Measurements from ENCODE around the gene AOAH. TPM values are rescaled to one million over a fixed set of nuclear protein-coding genes. Genes with fewer than 3 reads are reported as not detected.
A peak's percentile ranks its signal among the peaks of the same experiment; 100 is the strongest.

The AOAH gene
- total RNA-seq, 2 donors from 2014 or later = 0.70 to 1.6 TPM

GRCh38 chr7:36659638-36660341 lies 64.5 kb downstream of the AOAH start:
- H3K9me3 ChIP-seq (ENCODE audit: control insufficient read depth, low read length) = no peaks in the 10 kb centered on the region
- H3K4me1 ChIP-seq (ENCODE audit: control insufficient read depth, insufficient read depth, low read length) = peaks cover 25% of the 10 kb centered on the region
- H3K36me3 ChIP-seq (ENCODE audit: control insufficient read depth, insufficient read depth, low read length) = no peaks in the 10 kb centered on the region
- no peak overlapping the region for H3K4me3 ChIP-seq (ENCODE audit: low read length)
- no peak overlapping the region for H3K9ac ChIP-seq (ENCODE audit: extremely low read depth, low read length, poor library complexity, severe bottlenecking)
- H3K27ac ChIP-seq (ENCODE audit: low read depth, low read length) = peak overlapping the region; percentile 67
- 85 to 87% methylated on average over 12 to 13 of the region's 13 CpGs for whole genome bisulfite sequencing, 2 experiments (ENCODE audit: insufficient coverage in 1 of 2, insufficient read length in 1 of 2)
- Mint-ChIP-seq H3K9me3 (no peaks in the 10 kb centered on the region), H3K4me3 (peak overlapping the region; percentile 17), H3K27ac (peak overlapping the region; percentile 86), H3K27me3 (ENCODE audit: insufficient read depth) (no peaks in the 10 kb centered on the region), H3K36me3 (ENCODE audit: low read depth) (no peaks in the 10 kb centered on the region), H3K4me1 (peaks cover 58% of the 10 kb centered on the region)
- no peaks in the 10 kb centered on the region for H3K27me3 ChIP-seq (ENCODE audit: control insufficient read depth, insufficient read depth, low read length, poor library complexity, severe bottlenecking)
- DNase-seq = no peak
- no peak for TF ChIP-seq CTCF (conservative IDR thresholded peaks at IDR 0.05)

GRCh38 chr7:36659172-36659516 lies 65.2 kb downstream of the AOAH start:
- DNase-seq = peak; percentile 75
- H3K27ac ChIP-seq (ENCODE audit: low read depth, low read length) = peak overlapping the region; percentile 67
- H3K9me3 ChIP-seq (ENCODE audit: control insufficient read depth, low read length) = no peaks in the 10 kb centered on the region
- no peaks in the 10 kb centered on the region for H3K36me3 Mint-ChIP-seq (ENCODE audit: low read depth)
- WGBS, 2 experiments (ENCODE audit: insufficient coverage in 1 of 2, insufficient read length in 1 of 2) = 0 to 18% methylated on average over 1 to 4 of the region's 4 CpGs
- H3K27me3 ChIP-seq (ENCODE audit: control insufficient read depth, insufficient read depth, low read length, poor library complexity, severe bottlenecking) = no peaks in the 10 kb centered on the region
- H3K9ac ChIP-seq (ENCODE audit: extremely low read depth, low read length, poor library complexity, severe bottlenecking) = peak overlapping the region; percentile 23
- no peak for TF ChIP-seq CTCF (conservative IDR thresholded peaks at IDR 0.05)
- no peaks in the 10 kb centered on the region for H3K9me3 Mint-ChIP-seq
- no peaks in the 10 kb centered on the region for H3K27me3 Mint-ChIP-seq (ENCODE audit: insufficient read depth)
- H3K36me3 ChIP-seq (ENCODE audit: control insufficient read depth, insufficient read depth, low read length) = no peaks in the 10 kb centered on the region
- H3K4me1 Mint-ChIP-seq = peaks cover 62% of the 10 kb centered on the region
- no peak overlapping the region for H3K4me3 ChIP-seq (ENCODE audit: low read length)
- peak overlapping the region; percentile 17 for H3K4me3 Mint-ChIP-seq
- H3K27ac Mint-ChIP-seq = peak overlapping the region; percentile 86
- peaks cover 25% of the 10 kb centered on the region for H3K4me1 ChIP-seq (ENCODE audit: control insufficient read depth, insufficient read depth, low read length)

GRCh38 chr7:36658335-36659171 lies 65.7 kb downstream of the AOAH start:
- Histone ChIP-seq H3K4me1 (ENCODE audit: control insufficient read depth, insufficient read depth, low read length) (peaks cover 25% of the 10 kb centered on the region), H3K36me3 (ENCODE audit: control insufficient read depth, insufficient read depth, low read length) (no peaks in the 10 kb centered on the region), H3K4me3 (ENCODE audit: low read length) (no peak overlapping the region), H3K9ac (ENCODE audit: extremely low read depth, low read length, poor library complexity, severe bottlenecking) (peak overlapping the region; percentile 23), H3K27ac (ENCODE audit: low read depth, low read length) (peak overlapping the region; percentile 67), H3K27me3 (ENCODE audit: control insufficient read depth, insufficient read depth, low read length, poor library complexity, severe bottlenecking) (no peaks in the 10 kb centered on the region), H3K9me3 (ENCODE audit: control insufficient read depth, low read length) (no peaks in the 10 kb centered on the region)
- DNase-seq = no peak
- peaks cover 67% of the 10 kb centered on the region for H3K4me1 Mint-ChIP-seq
- 73 to 78% methylated on average over 5 to 8 of the region's 8 CpGs for WGBS, 2 experiments (ENCODE audit: insufficient coverage in 1 of 2, insufficient read length in 1 of 2)
- peak overlapping the region; percentile 11 for H3K4me3 Mint-ChIP-seq
- H3K27ac Mint-ChIP-seq = peak overlapping the region; percentile 86
- no peaks in the 10 kb centered on the region for H3K9me3 Mint-ChIP-seq
- TF ChIP-seq CTCF (conservative IDR thresholded peaks at IDR 0.05) = no peak
- H3K27me3 Mint-ChIP-seq (ENCODE audit: insufficient read depth) = no peaks in the 10 kb centered on the region
- H3K36me3 Mint-ChIP-seq (ENCODE audit: low read depth) = no peaks in the 10 kb centered on the region

Measured in endodermal cell (in vitro differentiated cells).